ENCODE results near the gene CNP.

The CNP gene

DNA sequence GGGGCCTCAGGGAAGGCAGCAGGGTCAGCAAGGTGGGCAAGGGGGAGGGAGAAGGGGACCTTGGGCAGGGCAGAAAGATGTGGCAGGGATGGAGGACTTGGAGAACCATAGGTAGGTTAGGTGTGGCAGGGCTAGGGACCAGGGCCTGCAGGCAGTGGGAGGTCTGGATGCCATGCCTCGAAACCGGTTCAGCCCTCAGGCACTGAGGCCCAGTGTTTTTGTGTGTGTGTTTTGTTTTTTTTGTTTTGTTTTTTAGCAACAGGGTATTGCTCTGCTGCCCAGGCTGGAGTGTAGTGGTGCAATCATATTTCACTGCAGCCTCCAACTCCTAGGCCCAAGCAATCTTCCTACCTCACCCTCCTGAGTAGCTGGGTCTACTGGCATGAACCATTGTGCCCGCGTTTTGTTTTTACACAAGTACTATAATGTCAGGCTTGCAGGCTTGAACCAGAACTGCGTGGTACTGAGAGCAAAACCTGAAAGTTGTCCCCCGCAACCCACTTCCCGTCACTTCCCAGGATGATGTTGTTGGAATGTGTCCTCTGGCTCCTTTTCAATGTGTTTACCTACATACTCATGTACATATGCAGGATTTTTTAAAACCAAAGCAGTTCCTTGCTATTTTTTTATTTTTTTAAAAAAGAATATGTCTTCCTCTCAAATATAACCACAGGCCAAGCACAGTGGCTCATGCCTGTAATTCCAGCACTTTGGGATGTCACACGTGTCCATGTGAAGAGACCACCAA is 23.8 kb upstream of the CNP start:
- DNase-seq, result no peak

- no peak for DNase-seq
Observed at GRCh38 chr17:41943492-41943891, 23.1 kb upstream of the CNP start.

GRCh38 chr17:41944943-41945342 is 21.7 kb upstream of the CNP start:
- DNase-seq, result no peak

DNA sequence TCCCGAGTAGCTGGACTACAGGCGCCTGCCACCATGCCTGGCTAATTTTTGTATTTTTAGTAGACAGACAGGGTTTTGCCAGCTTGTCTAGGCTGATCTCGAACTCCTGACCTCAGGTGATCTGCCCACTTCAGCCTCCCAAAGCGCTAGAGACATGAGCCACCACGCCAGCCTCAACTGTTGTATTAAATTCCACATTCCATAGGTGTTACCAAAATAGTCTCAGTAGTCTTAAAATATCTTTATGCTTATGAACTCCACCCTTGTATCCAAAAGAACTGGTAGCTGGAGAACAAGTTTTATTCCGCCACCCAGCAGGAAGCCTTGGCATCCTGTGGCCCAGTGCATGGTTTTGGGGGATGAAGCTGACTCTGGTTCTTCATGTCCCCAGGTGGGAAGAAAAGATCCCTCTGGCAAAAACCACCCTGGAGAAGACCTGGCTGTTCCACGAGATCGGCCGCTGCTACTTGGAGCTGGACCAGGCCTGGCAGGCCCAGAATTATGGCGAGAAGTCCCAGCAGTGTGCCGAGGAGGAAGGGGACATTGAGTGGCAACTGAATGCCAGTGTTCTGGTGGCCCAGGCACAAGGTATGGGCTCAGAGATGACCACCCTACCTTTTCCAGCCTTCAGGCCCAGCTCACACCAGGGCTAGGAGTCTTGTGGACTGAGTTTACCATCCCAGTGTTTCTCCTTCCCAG is 17.7 kb upstream of the CNP start:
- DNase-seq, result no peak

- DNase-seq, result no peak
Observed at GRCh38 chr17:41956522-41956921, 10.1 kb upstream of the CNP start.

- no peak for DNase-seq
Observed at GRCh38 chr17:41957031-41957868, 9.3 kb upstream of the CNP start.

- no peak for DNase-seq
Observed at GRCh38 chr17:41957869-41958439, 8.6 kb upstream of the CNP start.

DNA sequence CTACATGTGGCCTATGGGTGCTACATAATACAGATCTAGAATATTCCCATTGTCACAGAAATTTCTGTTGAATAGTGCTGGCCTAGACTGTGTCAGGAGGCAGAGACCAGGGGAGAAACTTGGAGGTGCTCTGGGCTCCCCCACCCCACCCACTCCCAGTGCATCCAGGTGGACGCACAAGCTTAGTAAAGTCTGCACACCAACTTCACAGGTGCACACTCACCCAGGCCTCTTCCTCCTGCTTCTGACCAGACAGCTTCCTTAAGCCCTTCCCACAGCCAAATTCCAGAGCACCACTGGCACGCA is 7.6 kb upstream of the CNP start:
- DNase-seq, result no peak

GRCh38 chr17:41959336-41960095 is 7.1 kb upstream of the CNP start:
- DNase-seq, result no peak

DNA sequence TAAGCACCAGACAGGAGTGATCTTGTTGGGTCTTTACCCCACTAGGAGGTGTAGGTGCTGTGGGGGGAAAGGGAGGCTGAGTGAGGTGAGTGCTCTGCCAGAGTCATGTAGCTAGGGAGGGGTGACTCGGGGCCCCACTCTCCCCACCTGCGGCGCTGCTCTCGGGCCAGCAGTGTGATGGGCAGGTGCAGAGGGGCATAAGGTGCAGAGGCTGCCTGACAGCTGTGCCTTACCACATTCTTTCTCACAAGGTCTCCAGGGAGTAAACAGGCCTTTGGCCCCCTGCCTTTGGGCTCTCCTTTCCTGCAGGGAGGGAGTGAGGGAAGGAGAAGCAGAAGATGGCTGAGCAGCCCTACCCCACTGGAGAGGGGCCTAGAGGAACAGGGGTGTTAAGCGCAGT is 4.5 kb upstream of the CNP start:
- no peak for DNase-seq

DNA sequence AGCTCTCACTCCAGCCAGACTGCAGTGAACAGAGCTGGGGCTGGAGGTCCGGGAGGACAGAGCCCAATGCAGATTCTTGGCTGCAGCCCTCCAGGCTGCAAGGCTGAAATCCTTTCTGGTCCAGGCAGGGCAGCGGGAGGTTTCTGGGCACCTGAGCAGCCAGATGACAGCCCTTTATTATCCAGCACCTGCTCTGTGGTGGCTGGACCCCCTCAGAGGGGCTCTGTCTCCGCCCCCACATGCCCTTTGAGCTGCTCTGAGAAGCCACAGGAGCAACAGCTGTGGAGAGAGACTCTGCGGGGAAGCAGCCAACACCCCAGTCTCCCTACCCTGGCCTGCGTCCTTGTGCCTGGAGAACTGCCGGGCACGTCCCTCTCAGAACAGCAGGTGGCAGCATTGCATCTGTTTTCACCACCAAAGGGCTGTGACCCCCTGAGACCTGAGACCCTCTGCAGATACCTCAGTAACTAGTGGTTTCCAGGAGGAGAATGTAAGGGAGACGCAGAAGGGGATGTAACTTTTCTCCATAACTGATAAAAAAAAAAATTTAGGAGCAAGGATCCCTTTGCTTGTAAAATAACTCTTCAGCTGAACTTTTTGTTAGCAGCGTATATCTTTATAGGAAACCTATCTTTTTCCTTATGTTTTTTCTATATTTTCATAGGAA is 3.7 kb upstream of the CNP start:
- DNase-seq, result no peak

GRCh38 chr17:41965694-41966462 is 717 bp upstream of the CNP start:
- DNase-seq, result peak; percentile 81

GRCh38 chr17:41967141-41967920 is 736 bp downstream of the CNP start:
- DNase-seq, result no peak

GRCh38 chr17:41967921-41968578 is 1.5 kb downstream of the CNP start:
- DNase-seq, result no peak

DNA sequence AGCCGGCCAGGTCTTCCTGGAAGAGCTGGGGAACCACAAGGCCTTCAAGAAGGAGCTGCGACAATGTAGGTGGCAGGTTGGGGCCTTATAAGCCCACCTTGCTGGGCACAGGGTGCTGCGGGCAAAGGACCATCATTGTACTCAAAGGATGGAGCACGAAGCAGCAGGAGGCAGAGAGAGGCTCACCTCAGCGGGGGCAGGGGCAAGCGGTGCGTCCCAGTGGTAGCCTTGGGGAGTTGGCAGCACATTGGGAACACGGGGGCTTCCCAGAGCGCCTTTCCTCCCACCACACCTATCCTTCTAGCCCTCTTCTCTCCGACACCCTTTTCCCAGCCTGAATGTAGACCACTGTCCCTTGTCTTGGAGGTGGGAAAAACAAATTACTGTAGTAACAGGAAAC is 2.1 kb downstream of the CNP start:
- DNase-seq, result no peak

DNA sequence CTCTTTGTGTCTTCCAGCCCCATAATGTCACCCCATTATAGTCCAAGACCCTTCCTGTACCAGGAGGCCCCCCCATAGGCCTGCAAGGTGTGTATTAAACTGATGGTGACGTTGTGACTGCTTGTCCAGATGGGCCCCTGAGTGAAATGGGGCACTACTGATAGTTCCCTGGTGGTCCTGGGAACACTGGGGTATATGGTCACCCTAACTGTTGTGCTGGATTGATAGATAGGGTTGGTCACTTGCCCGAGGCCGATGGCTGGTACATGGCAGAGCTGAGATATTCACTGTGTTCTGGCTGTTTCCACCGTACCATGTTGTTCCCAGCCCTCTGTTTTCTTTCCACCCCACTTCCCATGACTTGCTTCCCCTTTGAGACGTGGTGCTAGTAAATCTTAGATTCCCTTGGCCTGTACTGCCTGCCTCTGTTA is 4.3 kb downstream of the CNP start:
- DNase-seq, result no peak

GRCh38 chr17:41971721-41972523 is 5.3 kb downstream of the CNP start:
- DNase-seq, result no peak

GRCh38 chr17:41972571-41973407 is 6.2 kb downstream of the CNP start:
- DNase-seq, result no peak

All from NCI-H187 treated with DMSO at 0.1 percent for 48 hours (cell line).